ENCODE measurements around the gene COQ8B.

The COQ8B gene

GRCh38 chr19:40682431-40682964 is 34.2 kb downstream of the COQ8B start:
- Mint-ChIP-seq H3K4me3 (no peak overlapping the region), H3K9me3 (no peaks in the 10 kb centered on the region), H3K36me3 (ENCODE audit: low read depth) (peaks cover 49% of the 10 kb centered on the region), H3K27ac (no peak overlapping the region), H3K27me3 (ENCODE audit: low read depth) (no peaks in the 10 kb centered on the region), H3K4me1 (peaks cover 14% of the 10 kb centered on the region)
- TF ChIP-seq CTCF (IDR thresholded peaks at IDR 0.05; ENCODE audit: unreplicated experiment in 3 of 3) = no peak

GRCh38 chr19:40681039-40681438 is 35.6 kb downstream of the COQ8B start:
- H3K9me3 Mint-ChIP-seq = no peaks in the 10 kb centered on the region
- H3K27ac Mint-ChIP-seq = no peak overlapping the region
- H3K27me3 Mint-ChIP-seq (ENCODE audit: low read depth) = no peaks in the 10 kb centered on the region
- H3K4me3 Mint-ChIP-seq = no peak overlapping the region
- peaks cover 47% of the 10 kb centered on the region for H3K36me3 Mint-ChIP-seq (ENCODE audit: low read depth)
- no peak for TF ChIP-seq CTCF (IDR thresholded peaks at IDR 0.05; ENCODE audit: unreplicated experiment in 3 of 3)
- H3K4me1 Mint-ChIP-seq = peaks cover 9% of the 10 kb centered on the region

GRCh38 chr19:40677156-40677555 is 39.5 kb downstream of the COQ8B start:
- Mint-ChIP-seq H3K36me3 (ENCODE audit: low read depth) (peaks cover 33% of the 10 kb centered on the region), H3K9me3 (no peaks in the 10 kb centered on the region), H3K27ac (no peak overlapping the region), H3K4me3 (no peak overlapping the region), H3K27me3 (ENCODE audit: low read depth) (no peaks in the 10 kb centered on the region), H3K4me1 (no peaks in the 10 kb centered on the region)
- no peak for TF ChIP-seq CTCF (IDR thresholded peaks at IDR 0.05; ENCODE audit: unreplicated experiment in 3 of 3)

GRCh38 chr19:40674291-40674690 is 42.4 kb downstream of the COQ8B start:
- TF ChIP-seq CTCF (IDR thresholded peaks at IDR 0.05; ENCODE audit: unreplicated experiment in 3 of 3) = no peak
- no peaks in the 10 kb centered on the region for H3K27me3 Mint-ChIP-seq (ENCODE audit: low read depth)
- H3K27ac Mint-ChIP-seq = no peak overlapping the region
- H3K4me1 Mint-ChIP-seq = no peaks in the 10 kb centered on the region
- H3K36me3 Mint-ChIP-seq (ENCODE audit: low read depth) = peaks cover 42% of the 10 kb centered on the region
- peaks cover 3% of the 10 kb centered on the region for H3K9me3 Mint-ChIP-seq
- H3K4me3 Mint-ChIP-seq = no peak overlapping the region

GRCh38 chr19:40673397-40673796 is 43.3 kb downstream of the COQ8B start:
- Mint-ChIP-seq H3K36me3 (ENCODE audit: low read depth) (peaks cover 47% of the 10 kb centered on the region), H3K4me1 (no peaks in the 10 kb centered on the region), H3K9me3 (peaks cover 3% of the 10 kb centered on the region), H3K4me3 (no peak overlapping the region), H3K27ac (no peak overlapping the region), H3K27me3 (ENCODE audit: low read depth) (no peaks in the 10 kb centered on the region)
- no peak for TF ChIP-seq CTCF (IDR thresholded peaks at IDR 0.05; ENCODE audit: unreplicated experiment in 3 of 3)

- H3K4me3 Mint-ChIP-seq = no peak overlapping the region
Observed at GRCh38 chr19:40672573-40673299, 44.0 kb downstream of the COQ8B start.

More at GRCh38 chr19:40672573-40673299, 44.0 kb downstream of the COQ8B start:
- no peaks in the 10 kb centered on the region for H3K4me1 Mint-ChIP-seq
- H3K36me3 Mint-ChIP-seq (ENCODE audit: low read depth) = peaks cover 45% of the 10 kb centered on the region
- H3K27ac Mint-ChIP-seq = no peak overlapping the region
- no peak for TF ChIP-seq CTCF (IDR thresholded peaks at IDR 0.05; ENCODE audit: unreplicated experiment in 3 of 3)
- H3K27me3 Mint-ChIP-seq (ENCODE audit: low read depth) = no peaks in the 10 kb centered on the region
- H3K9me3 Mint-ChIP-seq = peaks cover 3% of the 10 kb centered on the region

Data from nephron (organoid).